Stimulated activated CD8-positive, alpha-beta memory T cell treated with anti-CD3 and anti-CD28 coated beads, Interleukin-7, amount 100 ng/mL, for 1 hour (primary cell): Measurements from ENCODE around the gene B3GNT8.
"Not testable (repeated sequence)": the region's sequence is repeated elsewhere in the genome, so short reads cannot be mapped to it uniquely, and the experiment has no call there.

Experiments
- DNase-seq, 2 donors: peaks; one replicate each; pipeline ENCODE4 v3.0.0-alpha.2; 2020; ENCODE audit warnings: low read depth in 2 of 2

The B3GNT8 gene

DNA sequence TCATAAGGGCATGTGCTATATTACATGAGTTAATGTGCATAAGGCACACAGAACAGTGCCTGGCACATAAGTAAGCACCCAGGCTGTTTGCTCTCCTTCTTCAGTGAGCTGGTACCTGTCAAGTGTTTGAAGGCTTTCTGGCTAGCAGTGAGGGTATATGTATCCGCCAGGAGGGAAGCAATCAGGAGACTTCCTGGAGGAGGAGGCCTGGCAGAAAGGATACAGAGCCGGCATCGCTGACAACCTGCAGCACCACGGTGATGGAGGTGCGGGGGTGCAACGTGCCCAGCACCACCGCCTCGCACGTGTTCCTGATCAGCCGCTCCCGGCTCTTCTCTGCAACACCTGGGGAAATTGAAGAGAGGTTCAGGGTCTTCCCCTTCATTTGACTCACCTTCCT is 35.6 kb downstream of the B3GNT8 start:
- no peak for DNase-seq

DNA sequence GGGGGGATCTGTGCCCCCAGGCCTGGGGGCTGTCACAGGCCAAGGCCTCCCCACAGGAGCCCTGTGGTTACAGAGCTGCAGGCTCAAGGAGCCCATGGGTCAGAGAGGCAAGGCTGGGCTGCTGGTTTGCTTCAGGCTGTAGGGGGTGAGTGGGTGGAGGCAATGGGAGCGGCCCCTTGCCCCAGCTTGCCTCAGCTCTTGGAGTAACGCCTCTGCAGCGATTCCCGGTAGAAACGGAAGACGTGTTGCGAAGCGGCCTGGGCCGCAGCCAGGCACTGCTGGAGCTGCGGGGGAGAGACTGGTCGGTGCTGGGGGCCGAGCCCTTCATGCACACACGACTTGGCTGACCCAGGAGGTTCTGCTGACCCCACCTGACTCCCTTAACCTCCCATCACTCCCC is 40.7 kb downstream of the B3GNT8 start:
- no peak for DNase-seq

DNA sequence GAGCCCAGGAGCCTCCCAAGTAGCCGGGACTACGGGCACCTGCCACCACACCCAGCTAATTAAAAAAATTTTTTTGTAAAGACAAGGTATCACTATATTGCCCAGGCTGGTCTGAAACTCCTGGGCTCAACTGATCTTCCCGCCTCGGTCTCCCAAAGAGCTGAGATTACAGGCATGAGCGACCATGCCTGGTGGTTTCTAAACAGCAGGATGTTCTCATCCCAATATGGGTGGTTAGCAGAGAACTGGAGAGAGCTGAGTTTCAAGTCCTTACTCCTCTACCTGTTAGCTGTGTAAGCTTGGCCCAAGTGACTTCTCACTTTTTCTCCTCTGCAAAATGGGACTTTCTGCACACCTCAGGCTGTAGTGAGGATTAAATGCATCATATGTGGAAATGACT is 42.8 kb downstream of the B3GNT8 start:
- no peak for DNase-seq

DNA sequence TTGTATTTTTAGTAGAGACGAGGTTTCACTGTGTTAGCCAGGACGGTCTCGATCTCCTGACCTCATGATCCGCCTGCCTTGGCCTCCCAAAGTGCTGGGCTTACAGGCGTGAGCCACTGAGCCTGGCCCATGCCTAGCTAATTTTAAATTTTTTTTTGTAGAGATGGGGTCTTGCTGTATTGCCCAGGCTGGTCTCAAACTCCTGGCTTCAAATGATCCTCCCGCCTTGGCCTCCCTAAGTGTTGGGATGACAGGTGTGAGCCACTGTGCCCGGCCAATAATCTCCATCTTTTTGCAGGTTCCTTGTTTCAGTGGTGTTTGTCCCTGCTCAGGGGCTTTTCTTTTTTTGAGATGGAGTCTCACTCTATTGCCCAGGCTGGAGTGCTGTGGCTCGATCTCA is 45.6 kb downstream of the B3GNT8 start:
- not testable (repeated sequence) for DNase-seq

DNA sequence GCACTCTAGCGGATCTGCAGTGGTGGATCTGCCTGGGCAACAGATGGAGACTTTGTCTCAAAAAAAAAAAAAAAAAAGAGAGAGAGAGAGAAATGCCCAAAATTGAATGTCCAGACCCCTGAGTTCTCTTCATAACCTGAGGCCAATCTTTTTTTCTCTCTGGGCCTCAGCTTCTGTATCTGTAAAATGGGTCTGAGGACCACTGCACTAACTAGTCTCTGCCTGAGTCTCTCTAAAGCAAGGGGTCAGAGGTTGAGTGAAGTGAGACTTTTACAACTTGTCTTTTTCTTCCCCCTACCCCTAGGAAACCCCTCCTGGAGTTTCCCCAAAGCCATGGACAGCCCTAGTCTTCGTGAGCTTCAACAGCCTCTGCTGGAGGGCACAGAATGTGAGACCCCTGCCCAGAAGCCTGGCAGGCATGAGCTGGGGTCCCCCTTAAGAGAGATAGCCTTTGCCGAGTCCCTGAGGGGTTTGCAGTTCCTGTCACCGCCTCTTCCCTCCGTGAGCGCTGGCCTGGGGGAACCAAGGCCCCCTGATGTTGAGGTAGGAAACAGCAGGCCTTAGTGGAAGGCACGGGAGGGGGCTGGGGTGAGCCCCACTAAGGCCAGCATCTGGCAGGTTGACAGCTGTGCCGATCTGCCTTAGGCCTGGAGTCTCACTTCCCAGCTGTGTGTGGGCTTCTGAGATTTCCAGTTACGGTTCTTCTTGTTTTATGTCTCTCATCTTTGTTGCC is 49.0 kb downstream of the B3GNT8 start:
- DNase-seq: no peak

DNA sequence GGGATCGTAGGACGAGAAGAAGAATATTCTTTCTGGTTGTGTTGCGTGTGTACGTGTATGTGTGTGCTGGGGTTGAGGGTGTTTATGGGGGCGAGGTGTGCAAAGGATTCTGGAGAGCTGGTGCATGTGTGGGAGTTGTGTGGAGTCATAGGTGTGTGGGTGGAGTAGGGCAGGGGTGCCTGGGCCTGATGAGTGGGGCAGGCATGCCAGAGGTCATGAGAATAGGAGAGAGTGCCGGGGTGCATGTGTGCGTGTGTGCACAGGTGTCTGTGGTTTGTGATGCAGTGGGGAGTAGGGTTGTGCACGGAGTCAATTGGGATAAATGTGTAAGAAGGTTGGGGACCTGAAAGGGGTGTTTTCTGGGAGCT is 50.2 kb downstream of the B3GNT8 start:
- no peak for DNase-seq

DNA sequence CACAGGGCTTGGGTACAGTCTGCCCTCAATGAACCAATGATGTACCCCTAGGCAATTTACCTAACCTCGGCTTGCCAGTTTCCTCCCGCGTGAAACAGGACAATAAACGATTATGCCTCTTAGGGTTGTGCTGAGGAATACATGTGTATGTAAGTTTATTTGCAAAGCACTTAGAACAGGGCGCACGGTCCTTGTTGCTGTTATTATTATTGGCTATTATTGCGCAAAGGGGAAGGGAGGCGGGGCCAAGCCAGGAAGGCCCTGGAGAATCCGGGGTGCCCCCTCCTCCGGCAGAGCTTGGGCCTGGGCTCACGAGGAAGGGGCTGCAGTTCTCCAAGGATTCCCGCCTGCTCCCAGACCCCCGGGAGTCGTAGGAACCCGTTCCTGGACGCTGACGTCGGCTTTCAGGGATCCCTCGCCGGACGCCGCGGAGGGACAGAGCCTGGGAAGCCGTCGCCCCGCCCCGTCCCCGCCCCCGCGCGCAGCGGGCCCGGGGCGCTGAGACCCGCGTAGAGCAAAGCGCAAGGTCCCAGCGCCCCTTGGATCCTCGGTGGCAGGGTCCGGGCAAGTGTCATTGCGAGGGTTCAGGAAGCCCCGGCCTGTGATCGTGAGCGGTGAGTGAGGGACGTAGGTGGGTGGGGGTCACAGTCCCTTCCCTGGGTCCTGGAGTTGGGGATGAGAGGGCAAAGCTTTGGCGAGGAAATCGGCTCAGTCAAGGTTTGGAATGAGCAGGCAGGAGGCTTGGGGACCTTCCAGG is 50.8 kb downstream of the B3GNT8 start, which contains the start of gene TMEM91:
TMEM91 (plus strand) TSS at position 293 of the 757 bp plus-strand sequence. CDS start 1,777 bp downstream, outside the sequence.
- no peak for DNase-seq
